HG03342 (cell line): Measurements from ENCODE around the gene TBC1D16.
"Not testable (repeated sequence)": the region's sequence is repeated elsewhere in the genome, so short reads cannot be mapped to it uniquely, and the experiment has no call there.

Experiments
- ATAC-seq: cut with Tn5 transposase; IDR thresholded peaks from one replicate; pipeline ENCODE4 v1.9.1; 2021; ENCODE audit warnings: mild to moderate bottlenecking, moderate library complexity; ENCODE audit not compliant: unreplicated experiment

TBC1D16 gene

DNA sequence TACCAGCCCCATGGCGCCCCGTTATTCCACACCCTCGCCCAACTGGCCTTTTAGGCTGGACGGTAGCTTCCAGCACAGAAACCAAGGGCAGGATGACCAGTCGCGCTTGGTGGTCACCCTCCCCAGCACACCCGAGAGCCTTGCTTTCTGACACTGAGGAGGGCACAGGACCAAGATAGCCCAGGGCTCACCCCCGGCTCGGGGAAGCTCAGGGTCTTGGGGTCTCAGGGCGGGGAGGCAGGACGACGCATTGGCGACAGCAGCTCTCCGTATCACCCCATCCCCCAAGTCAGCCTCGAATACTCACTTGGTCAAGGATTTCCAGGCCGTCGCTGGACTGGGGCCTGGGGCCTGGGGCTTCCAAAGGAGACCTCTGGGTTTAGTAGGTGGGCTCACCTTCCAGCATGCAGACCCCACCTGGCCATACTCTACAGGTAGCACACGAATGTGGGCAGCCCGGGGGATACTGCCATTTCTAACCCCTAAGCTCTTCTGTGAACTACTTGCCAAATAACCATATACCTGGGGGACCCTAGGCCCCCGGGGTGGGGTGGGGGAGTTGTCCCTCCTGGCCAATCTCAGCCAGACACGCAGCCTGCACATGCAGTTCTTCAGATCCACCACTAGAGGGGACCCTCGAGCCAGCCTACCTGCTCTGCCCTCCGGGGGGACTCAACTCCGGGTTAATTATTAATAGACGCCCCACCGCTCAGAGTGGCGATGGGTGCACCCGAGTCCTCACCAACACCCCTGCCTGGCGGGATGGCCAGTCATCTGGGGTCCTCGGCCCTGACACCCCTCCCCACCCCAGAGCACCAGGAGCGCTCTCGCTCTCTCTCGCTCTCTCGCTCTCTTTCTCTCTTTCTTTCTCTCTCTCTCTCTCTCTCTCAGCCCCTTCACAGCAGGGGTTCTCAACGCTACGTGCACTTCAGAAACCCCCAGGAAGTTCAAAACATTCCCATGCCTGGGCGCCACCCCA is 30.0 kb downstream of the TBC1D16 start:
- no peak for ATAC-seq

DNA sequence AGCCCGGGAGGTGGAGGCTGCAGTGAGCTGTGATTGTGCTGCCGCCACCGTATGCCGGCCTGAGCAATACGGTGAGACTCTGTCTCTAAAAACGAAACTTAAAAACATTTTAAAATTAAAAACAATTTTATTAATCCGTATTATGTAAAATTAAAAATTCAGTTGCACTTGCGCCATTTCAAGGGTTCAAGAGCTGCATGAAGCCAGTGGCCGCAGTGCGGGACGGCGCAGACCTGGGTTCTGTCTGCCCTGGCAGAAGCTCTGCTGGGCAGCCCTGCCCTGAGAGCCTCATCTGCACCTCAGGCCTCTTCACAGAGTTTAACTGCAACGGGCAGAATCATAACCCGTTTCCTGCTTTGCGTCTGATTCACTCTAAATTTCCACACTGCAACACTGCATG is 31.7 kb downstream of the TBC1D16 start:
- ATAC-seq, result no peak

DNA sequence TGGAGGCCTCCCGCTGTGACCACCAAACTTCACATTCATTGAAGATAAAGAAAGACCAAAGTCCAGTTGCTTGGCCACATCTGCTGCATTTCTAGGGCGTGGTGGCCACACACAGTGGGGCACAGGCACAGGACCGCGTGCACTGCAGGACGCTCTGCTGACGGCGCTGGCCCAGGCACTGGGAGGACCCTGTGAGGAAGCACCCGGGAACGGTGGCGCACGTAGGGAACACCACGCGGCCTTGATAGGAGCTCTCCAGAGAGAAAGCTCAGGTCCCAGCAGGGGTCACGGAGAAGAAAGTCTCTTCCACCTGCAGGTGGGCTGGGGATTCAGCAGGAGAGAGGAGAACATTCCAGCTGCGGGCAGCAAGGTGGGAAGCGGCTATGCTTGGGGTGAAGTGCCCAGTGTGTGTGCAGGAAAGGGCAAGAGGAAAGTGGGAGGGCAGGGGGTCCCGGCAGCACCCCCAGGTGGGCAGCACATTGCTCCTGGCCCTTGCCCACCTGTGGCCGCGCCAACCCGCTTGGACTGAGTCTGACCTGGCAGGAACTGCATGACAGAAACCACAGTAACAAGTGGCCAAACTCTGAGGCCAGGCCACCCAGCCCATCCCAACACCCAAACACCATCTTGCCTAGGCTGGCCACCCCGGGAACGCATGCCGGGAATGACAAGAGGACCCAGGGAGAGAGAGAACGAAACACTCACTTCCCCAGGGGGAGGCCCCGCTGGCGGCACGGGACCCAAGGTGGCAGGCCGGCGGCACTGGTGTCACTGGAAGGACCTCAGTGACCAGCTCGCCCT is 32.8 kb downstream of the TBC1D16 start:
- no peak for ATAC-seq

DNA sequence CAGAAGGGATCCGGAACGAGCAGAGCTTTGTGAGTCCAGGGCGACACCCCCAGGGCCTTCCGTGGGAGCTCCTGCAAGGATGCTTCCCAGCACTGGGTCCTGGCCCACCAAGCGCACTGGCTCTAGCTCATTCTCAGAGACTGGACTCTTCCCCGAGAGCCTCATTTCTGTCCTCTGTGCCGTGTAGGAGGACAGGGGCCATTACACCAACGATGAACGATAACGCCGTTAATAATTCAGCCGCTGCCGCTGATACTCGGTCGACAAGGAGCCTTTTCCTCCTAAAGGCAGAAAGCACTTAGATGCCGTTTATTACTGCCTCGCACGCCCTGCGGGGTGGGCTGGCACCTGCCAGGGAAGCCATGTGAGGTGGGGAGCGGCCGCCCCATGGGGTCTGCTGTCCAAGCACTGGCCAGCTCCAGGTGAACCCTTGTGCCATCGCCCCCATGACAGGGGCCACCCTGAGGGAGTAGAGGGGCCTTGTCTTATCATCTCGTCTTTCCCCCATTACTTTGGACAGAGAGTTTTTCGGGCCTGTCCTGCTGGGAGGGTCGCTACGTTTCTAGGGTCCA is 33.5 kb downstream of the TBC1D16 start:
- ATAC-seq, result no peak

DNA sequence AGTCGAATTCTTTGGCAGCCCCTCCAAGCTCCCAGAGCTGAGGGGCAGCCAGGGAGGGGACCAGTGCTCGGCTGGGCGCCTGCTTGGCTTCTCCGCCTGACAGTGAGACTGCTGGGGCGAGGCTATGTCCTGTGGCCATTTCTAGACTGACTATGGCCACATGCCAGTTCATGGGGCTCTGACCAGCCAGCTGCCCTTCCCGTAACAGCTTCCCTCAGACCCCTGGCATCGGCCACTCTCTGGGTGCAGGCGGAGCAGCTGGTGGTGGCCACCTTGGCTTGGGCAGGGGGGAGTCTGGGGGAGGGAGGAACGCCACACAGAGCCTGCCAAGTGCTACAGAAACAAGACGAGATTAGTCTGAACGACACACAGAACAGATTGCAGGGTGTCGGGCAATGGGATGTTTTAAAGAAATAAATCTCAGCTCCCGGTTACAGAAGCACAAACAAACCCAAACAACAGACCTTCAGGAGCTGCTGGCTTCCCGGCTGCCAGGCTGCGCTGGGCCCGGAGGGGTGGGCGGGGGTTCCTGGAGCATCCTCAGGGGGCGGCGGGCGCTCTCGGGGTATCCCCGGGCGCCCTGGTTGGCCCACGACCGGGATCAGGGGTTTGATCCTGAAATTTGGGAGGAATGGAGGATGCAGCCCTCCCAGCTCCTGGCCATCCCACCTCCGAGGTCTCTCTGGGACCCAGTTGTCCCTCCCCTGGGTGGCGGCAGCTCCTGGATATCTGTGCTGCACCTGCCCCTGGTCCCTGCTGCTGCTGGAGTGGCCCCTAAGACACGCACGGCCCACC is 34.5 kb downstream of the TBC1D16 start:
- no peak for ATAC-seq

DNA sequence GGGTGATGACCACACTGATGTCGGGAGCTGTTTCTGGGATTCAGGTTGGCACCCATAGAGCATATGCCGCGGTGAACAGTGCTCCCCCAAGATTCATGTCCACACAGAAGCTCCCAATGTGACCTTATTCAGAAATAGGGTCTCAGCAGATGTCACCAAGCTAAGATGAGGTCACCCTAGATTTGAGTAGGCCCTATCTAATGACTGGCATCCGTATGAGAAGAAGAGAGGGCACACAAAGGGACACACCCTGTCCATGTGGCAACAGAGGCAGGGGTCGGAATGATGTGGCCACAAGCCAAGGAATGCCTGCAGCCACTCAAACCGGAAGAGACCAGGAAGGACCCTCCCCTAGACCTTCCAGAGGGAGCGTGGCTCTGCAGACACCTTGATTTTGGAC is 35.5 kb downstream of the TBC1D16 start:
- no peak for ATAC-seq

DNA sequence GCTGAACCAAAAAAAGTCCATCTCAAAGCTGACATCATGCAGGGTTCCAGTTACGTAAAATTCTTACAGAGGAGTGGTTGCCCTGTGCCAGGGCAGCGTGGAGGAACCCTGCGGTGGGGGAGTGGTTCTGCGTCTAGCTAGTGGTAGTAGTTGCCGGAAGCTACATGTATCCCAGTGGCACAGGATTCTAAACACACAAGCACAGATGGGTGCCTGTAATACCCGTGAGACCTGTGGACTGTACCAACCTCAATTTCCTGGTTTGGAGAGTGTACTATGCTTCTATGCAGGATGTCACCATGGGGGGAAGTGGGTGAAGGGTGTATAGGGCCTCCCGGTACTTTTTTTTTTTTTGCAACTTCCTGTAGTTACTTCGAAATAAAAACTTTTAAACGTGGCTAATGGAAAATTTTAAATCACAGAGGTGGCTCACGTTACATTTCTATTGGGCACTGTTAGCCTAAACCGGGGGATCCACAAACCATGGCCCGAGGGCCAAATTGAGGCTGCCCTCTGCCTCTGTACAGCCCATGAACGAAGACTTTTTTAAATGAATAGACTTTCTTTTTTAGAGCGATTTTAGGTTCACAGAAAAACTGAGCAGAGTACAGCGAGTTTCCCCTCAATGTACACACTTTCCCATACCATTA is 38.5 kb downstream of the TBC1D16 start:
- ATAC-seq, result no peak

DNA sequence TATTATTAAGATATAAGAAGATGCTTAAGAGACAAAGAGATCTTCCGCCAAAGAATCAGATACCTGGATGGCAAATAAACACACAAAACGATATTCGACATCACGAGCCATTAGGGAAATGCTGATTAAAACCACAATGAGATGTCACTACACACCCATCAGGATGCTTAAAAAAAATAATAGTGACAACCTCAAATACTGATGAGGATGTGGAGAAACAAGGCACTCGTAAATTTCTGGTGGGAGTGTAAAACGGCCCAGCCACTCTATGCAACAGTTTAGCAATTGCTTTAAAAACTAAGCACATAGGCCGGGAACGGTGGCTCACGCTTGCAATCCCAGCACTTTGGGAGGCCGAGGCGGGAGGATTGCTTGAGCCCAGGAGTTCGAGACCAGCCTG is 39.4 kb downstream of the TBC1D16 start:
- no peak for ATAC-seq

DNA sequence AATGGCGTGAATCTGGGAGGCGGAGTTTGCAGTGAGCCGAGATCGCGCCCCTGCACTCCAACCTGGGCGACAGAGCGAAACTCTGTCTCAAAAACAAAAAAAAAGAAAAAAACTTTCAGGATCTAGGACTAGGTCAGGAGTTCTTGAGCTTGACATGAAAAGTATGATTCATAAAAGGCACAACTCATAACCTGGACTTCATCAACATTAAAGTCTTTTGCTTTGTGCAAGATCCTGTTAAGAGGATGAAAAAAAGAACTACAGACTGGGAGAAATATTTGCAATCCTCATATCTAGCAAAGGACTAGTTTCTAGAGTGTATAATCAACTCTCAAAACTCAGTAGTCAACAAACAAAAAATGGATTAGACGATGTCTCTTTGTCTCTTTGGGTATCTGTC is 40.0 kb downstream of the TBC1D16 start:
- ATAC-seq, result no peak

DNA sequence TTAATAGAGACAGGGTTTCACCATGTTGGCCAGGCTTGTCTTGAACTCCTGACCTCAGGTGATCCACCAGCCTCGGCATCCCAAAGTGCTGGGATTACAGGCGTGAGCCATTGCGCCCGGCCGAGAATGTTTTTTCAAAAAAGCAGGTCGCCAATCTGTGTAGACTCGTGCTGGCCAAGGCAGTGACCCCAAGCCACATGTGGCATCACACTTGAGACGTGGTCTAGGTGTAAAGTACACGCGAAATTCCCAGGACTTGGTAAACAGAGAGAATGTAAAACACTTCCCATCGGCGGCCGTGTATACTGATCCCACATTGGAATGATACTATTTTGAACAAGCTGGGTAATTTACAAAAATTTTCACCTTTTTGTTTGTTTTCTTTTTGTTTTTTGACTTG is 41.1 kb downstream of the TBC1D16 start:
- ATAC-seq, result no peak

DNA sequence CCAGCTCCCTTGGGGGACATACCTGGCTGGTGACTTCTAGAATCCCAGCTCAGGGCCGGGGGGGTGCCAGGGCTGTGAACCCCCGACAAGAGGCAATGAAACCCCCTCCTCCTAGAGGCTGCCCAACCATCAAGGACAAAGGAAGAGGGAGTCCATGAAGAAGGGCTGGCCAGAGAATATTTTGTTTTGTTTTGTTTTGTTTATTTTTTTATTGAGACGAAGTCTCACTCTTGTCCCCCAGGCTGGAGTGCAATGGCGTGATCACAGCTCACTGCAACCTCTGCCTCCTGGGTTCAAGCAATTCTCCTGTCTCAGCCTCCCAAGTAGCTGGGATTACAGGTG is 41.5 kb downstream of the TBC1D16 start:
- ATAC-seq, result not testable (repeated sequence)

DNA sequence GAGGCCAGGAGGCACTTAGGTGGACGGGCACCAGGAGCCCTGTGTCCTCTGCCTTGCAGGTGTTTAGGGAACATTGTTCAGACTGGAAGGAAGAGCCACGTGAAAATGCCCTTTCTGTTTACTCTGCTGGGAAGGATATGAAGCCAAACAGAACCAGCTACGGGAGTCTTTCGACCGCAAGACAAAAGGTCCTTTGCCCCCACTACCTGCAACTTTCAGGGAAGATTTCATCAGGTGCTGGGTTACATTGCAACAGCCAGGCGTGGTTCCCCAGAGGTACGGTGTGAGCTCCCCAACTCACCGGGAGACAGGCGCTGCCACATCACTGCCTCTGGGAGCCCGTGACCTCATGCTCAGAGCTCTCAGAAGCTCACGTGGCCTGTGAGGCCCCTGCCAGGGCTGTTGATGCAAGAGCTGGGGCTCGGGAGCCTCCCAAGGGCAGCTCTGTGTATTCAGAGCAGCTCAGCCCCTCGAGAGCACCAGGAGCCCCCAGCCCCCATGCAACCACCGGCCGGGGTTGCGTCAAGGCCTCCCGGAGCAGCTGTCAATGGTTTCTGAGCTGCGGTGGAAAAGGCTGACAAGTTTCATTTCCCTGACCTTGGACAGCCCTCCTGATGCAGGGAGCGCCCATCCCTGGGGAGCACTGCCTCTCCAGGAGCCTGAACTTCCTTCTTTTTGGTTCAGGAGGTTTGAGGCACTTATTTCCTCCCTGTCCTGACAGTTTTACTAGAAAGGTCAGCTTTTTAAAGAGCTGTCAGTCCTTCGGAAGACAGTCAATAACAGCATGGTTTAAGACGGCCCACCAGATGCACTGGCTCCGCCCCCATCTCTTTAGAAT is 42.1 kb downstream of the TBC1D16 start:
- no peak for ATAC-seq

DNA sequence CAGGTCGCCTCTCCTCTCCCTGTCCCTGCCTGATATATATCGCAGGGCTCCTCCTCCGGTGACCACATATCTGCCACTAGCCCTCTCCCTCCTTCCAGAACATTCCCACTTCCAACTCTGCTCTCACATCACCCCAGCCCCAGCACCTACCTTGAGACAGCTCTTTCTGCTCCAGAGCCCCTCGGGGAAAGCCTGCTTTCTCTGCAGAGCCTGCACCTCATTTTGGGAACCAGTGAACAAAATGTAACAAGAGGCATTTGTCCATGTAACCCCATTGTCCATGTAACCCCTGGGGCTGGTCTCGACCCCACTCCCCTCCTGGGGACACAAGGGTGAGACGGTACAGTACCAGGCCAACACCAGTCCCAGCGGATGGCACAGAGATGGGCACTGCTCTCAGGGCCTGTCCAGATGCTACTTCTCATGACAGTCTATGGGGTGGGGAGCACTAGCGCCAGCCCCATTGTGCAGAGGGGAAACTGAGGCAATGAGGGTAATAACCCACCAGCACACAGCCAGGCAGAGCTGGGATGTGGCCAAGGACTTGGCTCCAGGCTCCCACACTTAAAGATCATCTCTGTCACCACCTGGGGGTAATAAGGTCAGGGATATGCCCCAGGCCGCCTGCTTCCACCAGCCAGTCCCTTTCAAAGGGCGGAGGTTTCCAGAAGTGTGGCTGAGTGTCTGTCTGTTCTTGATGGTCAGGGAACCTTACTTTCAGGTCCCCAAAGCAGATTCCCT is 42.9 kb downstream of the TBC1D16 start:
- no peak for ATAC-seq

DNA sequence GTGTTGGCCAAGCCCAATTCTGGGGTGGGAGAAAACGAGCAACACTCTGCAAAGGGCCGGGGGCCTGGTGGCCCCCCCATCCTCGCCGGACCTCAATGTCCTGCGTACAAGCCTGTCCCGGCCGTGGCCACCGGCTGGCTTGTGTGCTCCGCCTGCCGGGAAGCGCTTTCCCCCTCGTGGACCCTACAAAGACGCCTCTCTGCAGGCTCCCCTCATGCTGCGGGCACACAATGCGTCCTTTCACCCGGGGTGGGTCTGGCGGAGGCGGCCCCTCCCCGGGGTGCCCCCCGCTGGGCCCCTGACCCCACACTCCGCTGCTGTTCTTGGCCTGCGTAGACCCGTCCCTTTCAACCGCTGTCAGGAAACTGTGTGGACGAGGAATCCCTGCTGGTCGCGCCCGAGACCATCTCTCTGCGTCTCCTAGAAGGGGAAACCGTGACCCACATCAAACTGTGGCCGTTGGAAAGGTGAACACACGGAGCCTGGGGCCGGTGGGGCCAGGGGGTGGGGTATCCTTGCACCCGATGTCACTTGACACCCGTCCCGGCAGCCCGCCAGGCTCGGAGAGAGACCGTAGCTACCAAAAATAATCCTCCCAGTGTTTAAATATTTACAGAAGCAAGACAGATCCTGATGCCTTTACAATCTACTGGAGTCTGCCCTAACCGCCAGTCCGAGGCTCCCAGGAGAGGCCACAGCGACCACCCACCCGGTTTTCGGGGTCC is 43.6 kb downstream of the TBC1D16 start:
- no peak for ATAC-seq

DNA sequence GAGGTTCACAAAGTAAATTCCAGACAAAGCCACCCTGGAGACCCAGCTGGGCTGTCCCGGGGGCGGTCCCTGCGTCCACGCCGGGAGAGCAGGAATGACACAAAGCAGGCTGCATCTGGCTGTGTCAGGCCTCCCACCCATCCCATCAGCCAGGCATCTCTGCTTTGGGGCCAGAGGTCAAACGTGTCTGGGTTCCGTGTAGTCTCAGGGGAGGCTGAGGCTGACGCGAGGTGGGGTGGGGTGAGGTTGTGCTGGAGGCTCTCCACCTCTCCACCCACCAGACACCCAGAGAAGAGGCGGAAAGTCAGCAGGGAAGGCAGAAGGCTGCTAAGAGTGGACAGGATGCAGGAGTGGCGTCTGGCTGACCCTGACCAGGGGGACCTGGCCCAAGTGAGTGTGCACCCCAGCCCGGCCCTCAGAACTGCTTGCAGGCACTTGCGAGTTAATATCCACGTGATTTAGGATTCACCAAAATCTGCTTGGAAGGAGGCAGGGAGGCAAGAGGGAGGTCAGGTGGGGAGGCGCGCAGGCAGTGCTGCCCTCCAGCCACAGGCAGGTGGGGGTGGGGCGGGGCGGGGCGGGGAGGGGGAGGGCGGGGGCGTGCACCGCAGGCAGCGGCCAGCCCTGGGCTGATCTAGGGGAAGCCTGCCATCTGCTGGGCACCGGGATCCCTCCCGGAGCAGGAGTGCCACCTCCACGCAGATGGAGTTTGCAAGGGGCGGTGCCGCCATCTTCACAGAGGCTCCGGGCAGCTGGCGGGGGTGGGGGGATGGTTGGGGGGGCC is 44.3 kb downstream of the TBC1D16 start:
- no peak for ATAC-seq

DNA sequence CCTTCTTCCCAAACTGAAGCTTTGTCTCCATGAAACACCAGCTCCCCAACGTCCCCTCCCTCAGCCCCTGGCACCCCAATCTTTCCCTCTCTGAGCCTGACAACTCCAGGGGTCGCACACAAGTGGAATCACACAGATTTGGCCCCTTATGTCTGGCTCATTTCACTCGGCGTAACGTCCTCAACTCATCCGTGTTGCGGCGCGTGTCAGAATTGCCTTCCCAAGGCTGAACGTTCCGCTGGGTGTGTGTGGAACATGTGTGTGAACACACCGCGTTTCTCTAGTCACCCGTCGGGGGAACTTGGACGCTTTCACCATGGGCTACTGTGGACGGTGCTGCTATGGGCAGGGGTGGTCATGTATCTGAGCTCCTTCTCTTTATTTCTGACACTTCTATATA is 45.0 kb downstream of the TBC1D16 start:
- no peak for ATAC-seq

DNA sequence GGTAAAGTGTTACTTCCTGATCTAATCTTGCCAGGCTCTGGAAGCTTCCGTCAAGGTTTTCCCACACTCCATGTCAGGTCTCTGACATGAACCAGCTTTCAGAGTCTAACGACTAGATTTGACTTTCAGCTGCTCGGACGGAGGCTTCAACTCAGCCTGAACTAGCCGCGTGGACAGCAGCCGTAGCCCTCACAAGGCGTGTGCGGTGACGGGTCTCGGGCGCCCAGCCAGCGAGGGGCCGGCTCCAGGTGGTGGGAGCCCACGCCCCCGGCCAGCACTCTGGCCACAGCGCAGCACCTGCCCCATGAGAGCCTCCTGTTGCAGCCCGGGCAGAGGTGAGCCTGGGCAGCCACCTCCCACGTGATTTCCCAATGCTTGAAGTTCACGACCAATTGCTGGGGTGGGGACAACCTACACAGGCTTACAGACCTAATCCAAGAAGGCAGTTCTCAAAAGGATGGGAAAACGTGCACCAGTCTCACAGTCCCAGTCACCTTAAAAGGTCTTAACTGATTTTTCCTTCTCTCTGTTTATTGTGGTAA is 45.5 kb downstream of the TBC1D16 start:
- no peak for ATAC-seq
